Measurements from ENCODE around the gene PROB1.

DNA sequence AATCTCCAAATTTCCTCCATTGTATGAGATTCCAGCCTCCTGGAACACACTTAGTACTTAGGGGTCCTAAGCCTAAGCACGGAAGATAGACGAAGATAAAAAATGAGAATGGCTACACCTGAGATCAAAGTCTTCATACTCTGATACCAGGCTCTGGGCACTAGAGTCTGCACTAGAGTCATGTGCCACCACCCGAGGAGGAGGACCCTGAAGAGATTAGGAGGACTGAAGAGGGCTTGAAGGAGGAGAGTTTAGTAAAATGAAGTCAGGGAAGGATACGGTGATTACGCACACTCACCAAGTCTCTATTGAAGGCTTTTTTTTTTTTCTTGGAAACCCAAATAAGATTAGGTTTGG, 9.6 kb upstream of the PROB1 start:
- TF ChIP-seq EP300 (conservative IDR thresholded peaks at IDR 0.05; ENCODE audit: poor library complexity, severe bottlenecking) (no peak), POLR2AphosphoS5 (IDR thresholded peaks at IDR 0.05) (no peak), RAD21 (conservative IDR thresholded peaks at IDR 0.05) (no peak), SMC3 (conservative IDR thresholded peaks at IDR 0.05; ENCODE audit: poor library complexity) (no peak), TAF1 (IDR thresholded peaks at IDR 0.05; ENCODE audit: low read depth) (no peak), EZH2 (IDR thresholded peaks at IDR 0.05; ENCODE audit: borderline replicate concordance, insufficient read depth, low read length, poor library complexity, severe bottlenecking) (no peak)
- TF ChIP-seq, protein P1, sequence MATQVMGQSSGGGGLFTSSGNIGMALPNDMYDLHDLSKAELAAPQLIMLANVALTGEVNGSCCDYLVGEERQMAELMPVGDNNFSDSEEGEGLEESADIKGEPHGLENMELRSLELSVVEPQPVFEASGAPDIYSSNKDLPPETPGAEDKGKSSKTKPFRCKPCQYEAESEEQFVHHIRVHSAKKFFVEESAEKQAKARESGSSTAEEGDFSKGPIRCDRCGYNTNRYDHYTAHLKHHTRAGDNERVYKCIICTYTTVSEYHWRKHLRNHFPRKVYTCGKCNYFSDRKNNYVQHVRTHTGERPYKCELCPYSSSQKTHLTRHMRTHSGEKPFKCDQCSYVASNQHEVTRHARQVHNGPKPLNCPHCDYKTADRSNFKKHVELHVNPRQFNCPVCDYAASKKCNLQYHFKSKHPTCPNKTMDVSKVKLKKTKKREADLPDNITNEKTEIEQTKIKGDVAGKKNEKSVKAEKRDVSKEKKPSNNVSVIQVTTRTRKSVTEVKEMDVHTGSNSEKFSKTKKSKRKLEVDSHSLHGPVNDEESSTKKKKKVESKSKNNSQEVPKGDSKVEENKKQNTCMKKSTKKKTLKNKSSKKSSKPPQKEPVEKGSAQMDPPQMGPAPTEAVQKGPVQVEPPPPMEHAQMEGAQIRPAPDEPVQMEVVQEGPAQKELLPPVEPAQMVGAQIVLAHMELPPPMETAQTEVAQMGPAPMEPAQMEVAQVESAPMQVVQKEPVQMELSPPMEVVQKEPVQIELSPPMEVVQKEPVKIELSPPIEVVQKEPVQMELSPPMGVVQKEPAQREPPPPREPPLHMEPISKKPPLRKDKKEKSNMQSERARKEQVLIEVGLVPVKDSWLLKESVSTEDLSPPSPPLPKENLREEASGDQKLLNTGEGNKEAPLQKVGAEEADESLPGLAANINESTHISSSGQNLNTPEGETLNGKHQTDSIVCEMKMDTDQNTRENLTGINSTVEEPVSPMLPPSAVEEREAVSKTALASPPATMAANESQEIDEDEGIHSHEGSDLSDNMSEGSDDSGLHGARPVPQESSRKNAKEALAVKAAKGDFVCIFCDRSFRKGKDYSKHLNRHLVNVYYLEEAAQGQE (IDR thresholded peaks at IDR 0.05; ENCODE audit: borderline replicate concordance) = no peak
- TF ChIP-seq, protein P2, sequence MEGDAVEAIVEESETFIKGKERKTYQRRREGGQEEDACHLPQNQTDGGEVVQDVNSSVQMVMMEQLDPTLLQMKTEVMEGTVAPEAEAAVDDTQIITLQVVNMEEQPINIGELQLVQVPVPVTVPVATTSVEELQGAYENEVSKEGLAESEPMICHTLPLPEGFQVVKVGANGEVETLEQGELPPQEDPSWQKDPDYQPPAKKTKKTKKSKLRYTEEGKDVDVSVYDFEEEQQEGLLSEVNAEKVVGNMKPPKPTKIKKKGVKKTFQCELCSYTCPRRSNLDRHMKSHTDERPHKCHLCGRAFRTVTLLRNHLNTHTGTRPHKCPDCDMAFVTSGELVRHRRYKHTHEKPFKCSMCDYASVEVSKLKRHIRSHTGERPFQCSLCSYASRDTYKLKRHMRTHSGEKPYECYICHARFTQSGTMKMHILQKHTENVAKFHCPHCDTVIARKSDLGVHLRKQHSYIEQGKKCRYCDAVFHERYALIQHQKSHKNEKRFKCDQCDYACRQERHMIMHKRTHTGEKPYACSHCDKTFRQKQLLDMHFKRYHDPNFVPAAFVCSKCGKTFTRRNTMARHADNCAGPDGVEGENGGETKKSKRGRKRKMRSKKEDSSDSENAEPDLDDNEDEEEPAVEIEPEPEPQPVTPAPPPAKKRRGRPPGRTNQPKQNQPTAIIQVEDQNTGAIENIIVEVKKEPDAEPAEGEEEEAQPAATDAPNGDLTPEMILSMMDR (IDR thresholded peaks at IDR 0.05; ENCODE audit: poor library complexity, severe bottlenecking) = no peak
